HepG2 (cell line): ENCODE measurements around the gene CYB5A. TPM values are rescaled to one million over a fixed set of nuclear protein-coding genes. Genes with fewer than 3 reads are reported as not detected.

ENCODE experiments used
- ATF2 ChIP-seq: sonication (generic); formaldehyde crosslinking; IDR thresholded peaks from 2 replicates; pipeline ENCODE4 v1.4.0; 2020; ENCODE audit warnings: missing genetic modification reagents
- CENPX ChIP-seq: sonication (generic); formaldehyde crosslinking; IDR thresholded peaks from 2 replicates; pipeline ENCODE4 v1.9.0; 2021; ENCODE audit warnings: mild to moderate bottlenecking, missing genetic modification reagents, moderate library complexity
- FOXA3 ChIP-seq: IDR thresholded peaks from 2 replicates; pipeline ENCODE4 v1.6.1; 2016; ENCODE audit warnings: missing genetic modification reagents, missing compliant biosample characterization
- GATAD2A ChIP-seq: IDR thresholded peaks from 2 replicates; pipeline ENCODE4 v1.6.1; 2016
- GZF1 ChIP-seq: sonication (generic); formaldehyde crosslinking; IDR thresholded peaks from 2 replicates; pipeline ENCODE4 v1.5.1; 2020; ENCODE audit warnings: mild to moderate bottlenecking, missing genetic modification reagents
- HMG20B ChIP-seq: conservative IDR thresholded peaks from 2 replicates; pipeline ENCODE4 v1.6.1; 2016; ENCODE audit warnings: missing genetic modification reagents, missing compliant biosample characterization
- HOXA5 ChIP-seq: sonication (generic); formaldehyde crosslinking; IDR thresholded peaks from 2 replicates; pipeline ENCODE4 v1.4.0; 2020; ENCODE audit warnings: missing genetic modification reagents
- IRF2 ChIP-seq: IDR thresholded peaks from 2 replicates; pipeline ENCODE4 v1.6.1; 2018; ENCODE audit warnings: missing genetic modification reagents, missing compliant biosample characterization
- MAFG ChIP-seq: sonication (generic); formaldehyde crosslinking; IDR thresholded peaks from 2 replicates; pipeline ENCODE4 v1.5.1; 2020; ENCODE audit warnings: mild to moderate bottlenecking, missing genetic modification reagents
- NBN ChIP-seq: fragments of 450-650 bp; conservative IDR thresholded peaks from 2 replicates; pipeline ENCODE4 v1.6.1; 2017
- REL ChIP-seq: sonication (generic); formaldehyde crosslinking; conservative IDR thresholded peaks from 2 replicates; pipeline ENCODE4 v1.8.0; 2022; ENCODE audit warnings: mild to moderate bottlenecking, missing genetic modification reagents, moderate library complexity
- TFDP2 ChIP-seq: sonication (generic); formaldehyde crosslinking; IDR thresholded peaks from 2 replicates; pipeline ENCODE4 v1.4.0; 2020; ENCODE audit warnings: missing genetic modification reagents
- ZBTB26 ChIP-seq: IDR thresholded peaks from 2 replicates; pipeline ENCODE4 v1.6.1; 2016; ENCODE audit warnings: missing compliant biosample characterization, missing genetic modification reagents, borderline replicate concordance
- ZBTB3 ChIP-seq: sonication (generic); formaldehyde crosslinking; IDR thresholded peaks from 2 replicates; pipeline ENCODE4 v1.4.0; 2020; ENCODE audit warnings: low read depth, mild to moderate bottlenecking, moderate library complexity, missing genetic modification reagents, borderline replicate concordance
- ZFP91 ChIP-seq: sonication (generic); formaldehyde crosslinking; IDR thresholded peaks from 2 replicates; pipeline ENCODE4 v1.9.0; 2022; ENCODE audit warnings: missing genetic modification reagents, mild to moderate bottlenecking, borderline replicate concordance
- ZNF441 ChIP-seq: sonication (generic); formaldehyde crosslinking; IDR thresholded peaks from 2 replicates; pipeline ENCODE4 v1.7.0; 2021; ENCODE audit warnings: missing genetic modification reagents, borderline replicate concordance
- ZNF605 ChIP-seq: sonication (generic); formaldehyde crosslinking; IDR thresholded peaks from 2 replicates; pipeline ENCODE4 v1.8.0; 2022; ENCODE audit warnings: mild to moderate bottlenecking, missing genetic modification reagents
- ZNF609 ChIP-seq: sonication (generic); formaldehyde crosslinking; IDR thresholded peaks from 2 replicates; pipeline ENCODE4 v1.4.0; 2020; ENCODE audit warnings: mild to moderate bottlenecking, missing genetic modification reagents, borderline replicate concordance
- ZNF773 ChIP-seq: sonication (generic); formaldehyde crosslinking; IDR thresholded peaks from 2 replicates; pipeline ENCODE4 v1.4.0; 2020; ENCODE audit warnings: missing genetic modification reagents, borderline replicate concordance
- ZNF879 ChIP-seq: sonication (generic); formaldehyde crosslinking; IDR thresholded peaks from 2 replicates; pipeline ENCODE4 v1.8.1; 2023; ENCODE audit warnings: missing genetic modification reagents
- ZSCAN25 ChIP-seq: sonication (generic); formaldehyde crosslinking; IDR thresholded peaks from 2 replicates; pipeline ENCODE4 v1.8.0; 2022; ENCODE audit warnings: mild to moderate bottlenecking, missing genetic modification reagents
- polyA plus RNA-seq, 8 experiments: library from polyadenylated mRNA; depleted of rRNA in 3 of 8; stranded (reverse) in 7 of 8; unstranded in 1 of 8; fragments of >200 nt; fragmentation: Illumina TruSeq in 4 of 8; extraction: Trizol in 4 of 8; gene quantifications; 2 replicates each; pipeline versions ENCODE4 v1.2.1 to v1.2.3, GENCODE V29; 2011 to 2016; ENCODE audit warnings: low read depth in 4 of 8, missing spikeins in 1 of 8, mixed read lengths in 1 of 8; ENCODE audit not compliant: insufficient read depth in 1 of 8
- total RNA-seq, 5 experiments: library from RNA; depleted of rRNA; stranded (reverse); fragments of >200 nt; fragmentation: Illumina TruSeq; extraction: Trizol; gene quantifications; 2 replicates each; pipeline ENCODE4 v1.2.3, GENCODE V29; 2016; ENCODE audit warnings: low read depth in 1 of 5

Gene CYB5A
- total and polyA plus RNA-seq, 2 of the 13 experiments (the other 11 are each of a cell fraction or from before 2014, with no cell fraction given) = 215 to 356 TPM

GRCh38 chr18:74242438-74243096 lies 49.2 kb downstream of the CYB5A start (continued):
- peak; percentile 22; the same call in 1 of the 2 replicates for TF ChIP-seq ZFP91 (CRISPR knock-in tag)
- TF ChIP-seq ZBTB3 (CRISPR knock-in tag) = no peak
- no peak for TF ChIP-seq ZSCAN25
- no peak for TF ChIP-seq REL
- no peak for TF ChIP-seq CENPX (CRISPR knock-in tag)
- TF ChIP-seq IRF2 (CRISPR knock-in tag) = peak; percentile 29; the same call in 1 of the 2 replicates
- no peak for TF ChIP-seq GZF1 (CRISPR knock-in tag)
- TF ChIP-seq ZNF605 (CRISPR knock-in tag) = peak; percentile 56; the same call in 1 of the 2 replicates
- peak; percentile 38; the same call in 1 of the 2 replicates for TF ChIP-seq ZNF609 (CRISPR knock-in tag)
- no peak for TF ChIP-seq HOXA5 (CRISPR knock-in tag)
- TF ChIP-seq ZNF441 (CRISPR knock-in tag) = no peak
- TF ChIP-seq ZNF879 = no peak
- TF ChIP-seq NBN = no peak
- TF ChIP-seq MAFG (CRISPR knock-in tag) = no peak
- no peak for TF ChIP-seq ATF2 (CRISPR knock-in tag)
- peak; percentile 16; the same call in 1 of the 2 replicates for TF ChIP-seq GATAD2A (CRISPR knock-in tag)
- no peak for TF ChIP-seq HMG20B (CRISPR knock-in tag)
- no peak for TF ChIP-seq FOXA3 (CRISPR knock-in tag)
- no peak for TF ChIP-seq ZNF773 (CRISPR knock-in tag)
- TF ChIP-seq ZBTB26 = no peak
- no peak for TF ChIP-seq TFDP2 (CRISPR knock-in tag)
